Vagina (tissue), 2 donors: ENCODE results near the gene KIAA0232.
"Not testable (repeated sequence)": the region's sequence is repeated elsewhere in the genome, so short reads cannot be mapped to it uniquely, and the experiment has no call there.

ENCODE experiments used
- CTCF ChIP-seq, 3 experiments: fragments of 450-650 bp in 2 of 3; fragments of 200-600 bp in 1 of 3; sonication (generic) in 1 of 3; IDR thresholded peaks; one replicate each; pipeline ENCODE4 v1.5.1; 2017 to 2019; ENCODE audit warnings: antibody characterized with exemption in 3 of 3, mild to moderate bottlenecking in 2 of 3, moderate library complexity in 2 of 3
- POLR2A ChIP-seq, 2 donors: fragments of 450-650 bp; IDR thresholded peaks; one replicate each; pipeline ENCODE4 v1.6.1; 2017; ENCODE audit warnings: antibody characterized with exemption in 2 of 2, mild to moderate bottlenecking in 2 of 2, moderate library complexity in 2 of 2
- POLR2AphosphoS5 ChIP-seq, 2 donors: sonication (generic); formaldehyde crosslinking; IDR thresholded peaks; one replicate each; pipeline ENCODE4 v1.9.0; 2017; ENCODE audit warnings: antibody characterized with exemption in 2 of 2, mild to moderate bottlenecking in 2 of 2, low read depth in 1 of 2; ENCODE audit not compliant: insufficient read depth in 1 of 2

- TF ChIP-seq CTCF (IDR thresholded peaks at IDR 0.05); POLR2A (IDR thresholded peaks at IDR 0.05); POLR2AphosphoS5 (IDR thresholded peaks at IDR 0.05; ENCODE audit: insufficient read depth in 1 of 2, low read depth in 1 of 2): not testable (repeated sequence)
Measured at GRCh38 chr4:6797368-6797767, 14.8 kb downstream of the KIAA0232 start.
